ENCODE measurements around the gene LRRC3. TPM values are rescaled to one million over a fixed set of nuclear protein-coding genes. Genes with fewer than 3 reads are reported as not detected.
"Not testable (repeated sequence)": the region's sequence is repeated elsewhere in the genome, so short reads cannot be mapped to it uniquely, and the experiment has no call there.

The LRRC3 gene
- total RNA-seq, 5 donors from 2014 or later (not counting 1 experiment from before 2014, with no cell fraction given) = 0.76 to 2.2 (median 0.98) TPM

DNA sequence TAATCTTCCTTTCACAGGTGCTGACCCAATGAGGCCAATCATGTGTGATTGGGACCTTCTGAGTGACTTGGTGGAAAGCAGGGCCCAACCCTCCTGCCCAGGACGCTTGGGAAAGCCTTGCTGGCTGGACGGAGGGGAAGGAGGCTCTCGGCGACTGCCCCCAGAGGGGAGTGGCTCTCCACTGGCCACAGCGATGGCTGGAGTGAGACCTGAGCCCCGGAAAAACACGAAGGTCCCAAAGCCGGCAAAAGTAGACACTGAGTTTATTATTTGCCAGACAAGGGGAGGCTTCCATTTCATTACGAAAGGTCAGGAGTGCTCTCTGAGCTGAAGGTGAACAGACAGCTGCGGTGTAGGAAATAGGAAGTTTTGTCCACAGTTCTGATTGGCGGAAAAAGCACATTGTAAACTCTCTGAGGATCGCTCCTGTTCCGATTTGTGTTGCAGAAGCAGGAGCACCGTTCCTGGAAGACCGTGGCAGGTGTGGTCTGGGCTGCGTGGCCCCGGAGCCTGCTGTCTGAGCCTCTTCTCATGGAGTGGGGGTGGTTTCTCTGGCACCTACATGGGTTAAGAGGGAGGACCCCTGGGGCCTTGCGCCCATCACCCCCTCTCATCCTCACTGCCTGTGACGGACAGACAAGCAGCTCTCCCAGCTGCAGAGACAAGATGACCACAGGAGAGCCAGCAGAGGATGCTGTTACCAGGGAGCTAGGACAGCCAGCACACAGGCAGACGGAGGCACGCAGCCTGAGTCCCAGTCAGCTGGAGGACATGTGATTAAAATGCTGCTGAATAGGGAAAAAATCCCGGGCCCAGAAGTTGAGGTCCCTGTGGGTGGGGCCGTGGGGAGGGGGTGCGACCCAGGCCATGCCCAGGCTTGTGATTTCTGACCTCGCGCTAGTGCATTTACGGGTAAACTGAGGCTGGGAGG is 43.2 kb downstream of the LRRC3 start:
- Histone ChIP-seq H3K4me1 (ENCODE audit: control insufficient read depth in 1 of 2, extremely low read depth in 1 of 2, insufficient read depth in 2 of 2, low read length in 2 of 2) (no peaks in the 10 kb centered on the region), H3K9me3 (no peaks in the 10 kb centered on the region), H3K36me3 (ENCODE audit: control insufficient read depth in 2 of 2, extremely low read depth in 1 of 2, insufficient read depth in 1 of 2, low read length in 1 of 2) (no peaks in the 10 kb centered on the region), H3K4me3 (ENCODE audit: control insufficient read depth in 1 of 2, extremely low read depth in 1 of 2, low read length in 1 of 2) (no peak overlapping the region), H3K27me3 (replicated peaks in 1 of 2; ENCODE audit: control insufficient read depth in 2 of 2, extremely low read depth in 1 of 2, insufficient read depth in 2 of 2, low read length in 1 of 2) (peaks cover 0 to 60% of the 10 kb centered on the region in 2 experiments), H3K27ac (ENCODE audit: low read length) (no peak overlapping the region)
- no peak for ATAC-seq (replicated peaks in 1 of 4)
- Mint-ChIP-seq H3K27ac (no peak overlapping the region), H3K4me3 (no peak overlapping the region), H3K27me3 (peaks cover 0 to 31% of the 10 kb centered on the region in 2 donors), H3K36me3 (no peaks in the 10 kb centered on the region), H3K9me3 (no peaks in the 10 kb centered on the region), H3K4me1 (peaks cover 0 to 3% (median 0%) of the 10 kb centered on the region in 3 donors)
- ChIA-PET POLR2A (no interaction called here), CTCF (no interaction called here)
- no peak for DNase-seq
- WGBS (ENCODE audit: insufficient coverage) = 82% methylated on average over 17 of the region's 27 CpGs

DNA sequence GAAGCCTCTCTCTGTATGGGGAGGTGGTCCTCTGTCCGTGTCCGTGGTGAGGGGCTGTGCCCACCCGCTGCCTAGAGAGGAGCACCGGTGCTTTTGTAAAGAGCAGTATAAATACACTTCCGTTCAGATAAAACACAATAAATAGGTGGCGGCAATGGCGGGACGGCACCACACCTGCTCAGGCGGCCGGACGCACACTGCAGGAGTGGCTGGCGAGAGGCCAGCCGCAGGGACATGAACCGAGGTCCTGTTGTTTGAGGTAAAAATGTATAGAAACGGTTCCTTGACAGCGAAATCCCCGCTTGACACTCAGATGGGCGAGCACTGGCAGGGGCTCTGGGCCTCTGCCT is 43.9 kb downstream of the LRRC3 start:
- peaks cover 0 to 31% of the 10 kb centered on the region in 2 donors for H3K27me3 Mint-ChIP-seq
- Histone ChIP-seq H3K27ac (ENCODE audit: low read length) (no peak overlapping the region), H3K4me1 (ENCODE audit: control insufficient read depth in 1 of 2, extremely low read depth in 1 of 2, insufficient read depth in 2 of 2, low read length in 2 of 2) (peaks cover 0 to 6% of the 10 kb centered on the region in 2 experiments), H3K9me3 (no peaks in the 10 kb centered on the region), H3K27me3 (replicated peaks in 1 of 2; ENCODE audit: control insufficient read depth in 2 of 2, extremely low read depth in 1 of 2, insufficient read depth in 2 of 2, low read length in 1 of 2) (peaks cover 0 to 53% of the 10 kb centered on the region in 2 experiments), H3K4me3 (ENCODE audit: control insufficient read depth in 1 of 2, extremely low read depth in 1 of 2, low read length in 1 of 2) (no peak overlapping the region), H3K36me3 (ENCODE audit: control insufficient read depth in 2 of 2, extremely low read depth in 1 of 2, insufficient read depth in 1 of 2, low read length in 1 of 2) (no peaks in the 10 kb centered on the region)
- H3K36me3 Mint-ChIP-seq = no peaks in the 10 kb centered on the region
- H3K9me3 Mint-ChIP-seq = no peaks in the 10 kb centered on the region
- H3K27ac Mint-ChIP-seq = no peak overlapping the region
- ATAC-seq (replicated peaks in 1 of 4) (no peak), DNase-seq (no peak)
- POLR2A ChIA-PET = no interaction called here
- peaks cover 0 to 7% (median 3%) of the 10 kb centered on the region in 3 donors for H3K4me1 Mint-ChIP-seq
- CTCF ChIA-PET = no interaction called here
- 89% methylated on average over 12 of the region's 18 CpGs for WGBS (ENCODE audit: insufficient coverage)
- H3K4me3 Mint-ChIP-seq = no peak overlapping the region

DNA sequence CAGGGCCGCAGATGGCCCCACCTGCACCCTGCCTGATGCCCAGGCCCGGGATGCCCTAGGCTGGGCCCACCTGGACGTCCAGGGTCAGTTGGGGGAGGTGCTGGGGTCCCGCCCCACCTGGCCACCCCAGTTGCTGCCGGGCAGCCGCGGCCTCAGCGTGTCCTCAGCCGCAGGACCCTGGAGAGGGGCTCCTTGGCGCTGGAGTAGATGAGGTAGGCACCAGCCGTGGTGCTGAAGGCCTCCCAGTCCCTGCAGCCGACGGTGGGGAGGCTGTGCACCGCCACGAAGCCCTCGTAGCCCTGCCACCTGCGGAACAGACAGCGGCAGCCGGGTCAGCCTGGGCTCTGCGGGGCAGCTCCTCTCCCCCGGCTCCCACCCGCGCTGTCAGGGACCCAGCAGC is 44.3 kb downstream of the LRRC3 start:
- ATAC-seq (replicated peaks in 1 of 4) = no peak
- H3K4me1 Mint-ChIP-seq = peaks cover 0 to 8% (median 3%) of the 10 kb centered on the region in 3 donors
- Histone ChIP-seq H3K36me3 (ENCODE audit: control insufficient read depth in 2 of 2, extremely low read depth in 1 of 2, insufficient read depth in 1 of 2, low read length in 1 of 2) (no peaks in the 10 kb centered on the region), H3K27me3 (replicated peaks in 1 of 2; ENCODE audit: control insufficient read depth in 2 of 2, extremely low read depth in 1 of 2, insufficient read depth in 2 of 2, low read length in 1 of 2) (peaks cover 0 to 49% of the 10 kb centered on the region in 2 experiments), H3K9me3 (no peaks in the 10 kb centered on the region), H3K4me1 (ENCODE audit: control insufficient read depth in 1 of 2, extremely low read depth in 1 of 2, insufficient read depth in 2 of 2, low read length in 2 of 2) (peaks cover 0 to 8% of the 10 kb centered on the region in 2 experiments), H3K27ac (ENCODE audit: low read length) (no peak overlapping the region), H3K4me3 (ENCODE audit: control insufficient read depth in 1 of 2, extremely low read depth in 1 of 2, low read length in 1 of 2) (no peak overlapping the region)
- no peak overlapping the region for H3K27ac Mint-ChIP-seq
- H3K36me3 Mint-ChIP-seq = no peaks in the 10 kb centered on the region
- CTCF ChIA-PET = no interaction called here
- H3K4me3 Mint-ChIP-seq = no peak overlapping the region
- no peaks in the 10 kb centered on the region for H3K9me3 Mint-ChIP-seq
- POLR2A ChIA-PET = no interaction called here
- no peak for DNase-seq
- peaks cover 0 to 31% of the 10 kb centered on the region in 2 donors for H3K27me3 Mint-ChIP-seq
- 89% methylated on average over 23 of the region's 23 CpGs for WGBS (ENCODE audit: insufficient coverage)

DNA sequence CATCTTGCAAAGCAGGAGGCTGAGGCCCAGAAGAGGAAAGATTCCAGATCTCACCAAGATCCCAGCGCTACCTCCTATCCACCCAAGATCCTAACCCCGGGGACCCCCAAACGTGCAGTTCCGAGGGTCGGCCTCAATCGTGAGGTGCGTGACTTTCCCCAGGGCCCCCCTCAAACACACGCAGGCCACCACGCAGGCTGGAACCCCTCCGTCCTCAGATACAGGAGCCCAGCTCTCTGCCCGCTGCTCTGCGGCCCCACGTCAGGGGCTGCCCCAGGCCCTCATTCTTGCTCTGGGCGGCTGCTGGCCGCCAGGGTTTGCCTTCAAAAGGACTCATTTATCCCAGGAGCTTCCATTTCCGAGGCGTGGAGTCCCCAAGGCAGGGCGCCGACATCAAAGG is 44.8 kb downstream of the LRRC3 start:
- H3K27me3 ChIP-seq (replicated peaks in 1 of 2; ENCODE audit: control insufficient read depth in 2 of 2, extremely low read depth in 1 of 2, insufficient read depth in 2 of 2, low read length in 1 of 2) = peaks cover 0 to 44% of the 10 kb centered on the region in 2 experiments
- ATAC-seq (replicated peaks in 1 of 4) (no peak), DNase-seq (no peak)
- H3K27ac ChIP-seq (ENCODE audit: low read length) = no peak overlapping the region
- H3K9me3 Mint-ChIP-seq = no peaks in the 10 kb centered on the region
- H3K4me1 Mint-ChIP-seq = peaks cover 0 to 8% (median 3%) of the 10 kb centered on the region in 3 donors
- H3K4me3 Mint-ChIP-seq = no peak overlapping the region
- POLR2A ChIA-PET = no interaction called here
- H3K36me3 Mint-ChIP-seq = no peaks in the 10 kb centered on the region
- H3K4me1 ChIP-seq (ENCODE audit: control insufficient read depth in 1 of 2, extremely low read depth in 1 of 2, insufficient read depth in 2 of 2, low read length in 2 of 2) = peaks cover 0 to 8% of the 10 kb centered on the region in 2 experiments
- CTCF ChIA-PET = no interaction called here
- no peak overlapping the region for H3K27ac Mint-ChIP-seq
- WGBS (ENCODE audit: insufficient coverage) = 90% methylated on average over 12 of the region's 19 CpGs
- no peaks in the 10 kb centered on the region for H3K36me3 ChIP-seq (ENCODE audit: control insufficient read depth in 2 of 2, extremely low read depth in 1 of 2, insufficient read depth in 1 of 2, low read length in 1 of 2)
- H3K27me3 Mint-ChIP-seq = peaks cover 0 to 31% of the 10 kb centered on the region in 2 donors
- H3K4me3 ChIP-seq (ENCODE audit: control insufficient read depth in 1 of 2, extremely low read depth in 1 of 2, low read length in 1 of 2) = no peak overlapping the region
- no peaks in the 10 kb centered on the region for H3K9me3 ChIP-seq

DNA sequence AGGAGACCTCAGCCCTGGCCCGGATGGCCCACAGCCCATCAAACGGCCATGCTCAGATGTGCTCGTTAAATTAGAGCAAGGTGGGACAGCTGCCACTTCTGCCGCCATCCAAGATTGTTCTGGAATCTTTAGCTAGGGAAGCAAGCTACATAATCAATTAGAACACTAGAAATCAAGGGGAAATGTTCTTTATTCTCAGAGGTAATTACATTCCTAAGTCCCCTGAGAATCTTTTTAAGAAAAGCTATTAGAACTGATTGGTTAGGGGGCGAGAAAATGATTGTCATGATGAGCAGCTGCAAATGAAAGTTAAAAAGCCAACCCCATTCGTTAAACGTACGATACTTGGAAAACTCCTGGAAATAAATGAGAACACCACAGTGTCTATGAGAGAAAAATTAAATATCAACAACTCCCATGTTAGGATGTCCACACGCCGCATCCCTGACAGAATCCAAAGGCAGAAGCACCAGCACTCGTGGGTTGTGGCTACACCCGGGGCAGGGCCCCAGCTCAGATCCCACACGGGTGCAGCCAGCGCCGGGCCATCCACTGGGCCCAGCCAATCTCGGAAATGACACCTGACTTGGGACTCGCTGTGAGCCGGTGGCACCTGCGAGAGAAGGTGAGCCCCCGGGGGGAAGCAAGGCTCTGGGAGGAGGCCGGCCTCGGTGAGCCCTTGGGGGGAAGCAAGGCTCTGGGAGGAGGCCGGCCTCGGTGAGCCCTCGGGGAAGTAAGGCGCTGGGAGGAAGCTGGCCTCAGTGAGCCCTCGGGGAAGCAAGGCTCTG is 47.1 kb downstream of the LRRC3 start:
- CTCF ChIA-PET = interaction anchor here in 1 of 2 donors (0.6 to 0.8 kb wide), 2 partner anchors 81 to 240 kb away, joined by 3 read pairs; no protein-coding TSS in a partner anchor
- H3K4me1 ChIP-seq (ENCODE audit: control insufficient read depth in 1 of 2, extremely low read depth in 1 of 2, insufficient read depth in 2 of 2, low read length in 2 of 2) = peaks cover 0 to 8% of the 10 kb centered on the region in 2 experiments
- H3K4me3 ChIP-seq (ENCODE audit: control insufficient read depth in 1 of 2, extremely low read depth in 1 of 2, low read length in 1 of 2) = no peak overlapping the region
- POLR2A ChIA-PET = no interaction called here
- H3K9me3 Mint-ChIP-seq = no peaks in the 10 kb centered on the region
- H3K9me3 ChIP-seq = no peaks in the 10 kb centered on the region
- H3K27me3 ChIP-seq (replicated peaks in 1 of 2; ENCODE audit: control insufficient read depth in 2 of 2, extremely low read depth in 1 of 2, insufficient read depth in 2 of 2, low read length in 1 of 2) = peaks cover 0 to 38% of the 10 kb centered on the region in 2 experiments
- ATAC-seq (replicated peaks in 1 of 4) (no peak), DNase-seq (no peak)
- no peak overlapping the region for H3K27ac ChIP-seq (ENCODE audit: low read length)
- H3K4me1 Mint-ChIP-seq = peaks cover 0 to 8% (median 3%) of the 10 kb centered on the region in 3 donors
- H3K36me3 ChIP-seq (ENCODE audit: control insufficient read depth in 2 of 2, extremely low read depth in 1 of 2, insufficient read depth in 1 of 2, low read length in 1 of 2) = no peaks in the 10 kb centered on the region
- H3K27ac Mint-ChIP-seq = no peak overlapping the region
- no peaks in the 10 kb centered on the region for H3K36me3 Mint-ChIP-seq
- H3K27me3 Mint-ChIP-seq = peaks cover 0 to 15% of the 10 kb centered on the region in 2 donors
- WGBS (ENCODE audit: insufficient coverage) = 86% methylated on average over 22 of the region's 27 CpGs
- no peak overlapping the region for H3K4me3 Mint-ChIP-seq

GRCh38 chr21:44503006-44503889 is 47.9 kb downstream of the LRRC3 start:
- peaks cover 0 to 36% of the 10 kb centered on the region in 2 experiments for H3K27me3 ChIP-seq (replicated peaks in 1 of 2; ENCODE audit: control insufficient read depth in 2 of 2, extremely low read depth in 1 of 2, insufficient read depth in 2 of 2, low read length in 1 of 2)
- H3K27ac Mint-ChIP-seq; CTCF ChIA-PET; H3K4me3 Mint-ChIP-seq; H3K36me3 Mint-ChIP-seq; H3K4me1 ChIP-seq (ENCODE audit: control insufficient read depth in 1 of 2, extremely low read depth in 1 of 2, insufficient read depth in 2 of 2, low read length in 2 of 2); POLR2A ChIA-PET; H3K9me3 ChIP-seq; ATAC-seq (replicated peaks in 1 of 4); H3K4me3 ChIP-seq (ENCODE audit: control insufficient read depth in 1 of 2, extremely low read depth in 1 of 2, low read length in 1 of 2); H3K27ac ChIP-seq (ENCODE audit: low read length); DNase-seq; H3K36me3 ChIP-seq (ENCODE audit: control insufficient read depth in 2 of 2, extremely low read depth in 1 of 2, insufficient read depth in 1 of 2, low read length in 1 of 2); H3K4me1 Mint-ChIP-seq; H3K9me3 Mint-ChIP-seq: not testable (repeated sequence)
- WGBS (ENCODE audit: insufficient coverage) = 80% methylated on average over 27 of the region's 44 CpGs
- peaks cover 0 to 10% of the 10 kb centered on the region in 2 donors for H3K27me3 Mint-ChIP-seq
